Smooth muscle cell (in vitro differentiated cells): ENCODE results near the gene IGF1. TPM values are rescaled to one million over a fixed set of nuclear protein-coding genes. Genes with fewer than 3 reads are reported as not detected.

Source experiments
- DNase-seq: peaks from one replicate; lab custom pipeline; 2025; ENCODE audit not compliant: unreplicated experiment; lab: John Stamatoyannopoulos, UW
- H2AFZ ChIP-seq: fragments of 200-600 bp; sonication (generic); 2 replicates; pipeline ENCODE4 v1.6.0; 2016; ENCODE audit warnings: antibody characterized with exemption, low read depth, mild to moderate bottlenecking
- H3F3A ChIP-seq: fragments of 200-600 bp; sonication (generic); 2 replicates; pipeline ENCODE4 v1.6.0; 2017; ENCODE audit warnings: antibody characterized with exemption, low read depth
- H3K27ac ChIP-seq: fragments of 200-600 bp; sonication (generic); 2 replicates; pipeline ENCODE4 v1.5.1; 2016; ENCODE audit warnings: low read depth, mild to moderate bottlenecking
- H3K27me3 ChIP-seq: fragments of 200-600 bp; sonication (generic); 2 replicates; pipeline ENCODE4 v1.6.1; 2016; ENCODE audit warnings: low read depth, mild to moderate bottlenecking
- H3K36me3 ChIP-seq: fragments of 200-600 bp; sonication (generic); 2 replicates; pipeline ENCODE4 v1.5.1; 2016; ENCODE audit warnings: low read depth
- H3K4me1 ChIP-seq: fragments of 200-600 bp; sonication (generic); 2 replicates; pipeline ENCODE4 v1.5.1; 2016; ENCODE audit warnings: low read depth
- H3K4me2 ChIP-seq: fragments of 200-600 bp; sonication (generic); 2 replicates; pipeline ENCODE4 v1.6.0; 2016; ENCODE audit warnings: mild to moderate bottlenecking
- H3K4me3 ChIP-seq: fragments of 200-600 bp; sonication (generic); 2 replicates; pipeline ENCODE4 v1.5.1; 2016; ENCODE audit warnings: mild to moderate bottlenecking
- H3K79me2 ChIP-seq: fragments of 200-600 bp; sonication (generic); 2 replicates; pipeline ENCODE4 v1.6.0; 2016; ENCODE audit warnings: low read depth, mild to moderate bottlenecking
- H3K9ac ChIP-seq: fragments of 200-600 bp; sonication (generic); 2 replicates; pipeline ENCODE4 v1.6.0; 2016; ENCODE audit warnings: low read depth
- H3K9me3 ChIP-seq: fragments of 200-600 bp; sonication (generic); replicated peaks from 2 replicates; pipeline ENCODE4 v1.5.1; 2016; ENCODE audit warnings: low read depth
- H4K20me1 ChIP-seq: fragments of 200-600 bp; sonication (generic); 2 replicates; pipeline ENCODE4 v1.6.0; 2016; ENCODE audit warnings: low read depth
- CTCF ChIP-seq: fragments of 200-600 bp; sonication (generic); IDR thresholded peaks from 2 replicates; pipeline ENCODE4 v1.5.1; 2017; ENCODE audit warnings: borderline replicate concordance, mild to moderate bottlenecking, antibody characterized with exemption; ENCODE audit not compliant: insufficient read depth, poor library complexity, severe bottlenecking
- WGBS: methylation state at CpG from one replicate; pipeline ENCODE4 v1.1.7; 2016; ENCODE audit warnings: low lambda C conversion rate; 5-methylcytosine and 5-hydroxymethylcytosine counted together
- polyA plus RNA-seq: library from polyadenylated mRNA; unstranded; fragments of >200 nt; fragmentation: Nextera tagmentation; extraction: Ambion mirVana; gene quantifications from 2 replicates; pipeline ENCODE4 v1.2.1, GENCODE V29; 2016
- total RNA-seq: library from RNA; depleted of rRNA; stranded (reverse); fragments of >200 nt; gene quantifications from 2 replicates; pipeline ENCODE4 v1.2.3, GENCODE V29; 2014

IGF1 gene
- total and polyA plus RNA-seq, 2 experiments from 2014 or later: 1.3 to 8.9 TPM

- Histone ChIP-seq H4K20me1 (no peaks in the 10 kb centered on the region), H3K4me2 (peak overlapping the region; percentile 48), H2AFZ (no peak overlapping the region), H3K27ac (peak overlapping the region; percentile 17), H3K27me3 (no peaks in the 10 kb centered on the region), H3K9ac (no peak overlapping the region), H3K79me2 (no peaks in the 10 kb centered on the region), H3F3A (no peaks in the 10 kb centered on the region), H3K4me1 (peaks cover 14% of the 10 kb centered on the region), H3K36me3 (no peaks in the 10 kb centered on the region), H3K9me3 (no peaks in the 10 kb centered on the region), H3K4me3 (peak overlapping the region; percentile 29)
- no peak for DNase-seq
- 42% methylated on average over 4 of the region's 4 CpGs for WGBS
- no peak for TF ChIP-seq CTCF
These were observed 1.8 kb downstream of the IGF1 start for GRCh38 chr12:102478405-102479098.

- Histone ChIP-seq H3K9ac (no peak overlapping the region), H3K27ac (no peak overlapping the region), H3K9me3 (no peaks in the 10 kb centered on the region), H3K4me3 (no peak overlapping the region), H3K4me2 (no peak overlapping the region), H3K36me3 (no peaks in the 10 kb centered on the region), H3K79me2 (no peaks in the 10 kb centered on the region), H3K4me1 (peaks cover 14% of the 10 kb centered on the region), H3K27me3 (no peaks in the 10 kb centered on the region), H2AFZ (no peak overlapping the region), H4K20me1 (no peaks in the 10 kb centered on the region), H3F3A (no peaks in the 10 kb centered on the region)
- DNase-seq: no peak
- no peak for TF ChIP-seq CTCF
- 87% methylated on average over 9 of the region's 9 CpGs for WGBS
These were observed 5.0 kb downstream of the IGF1 start for GRCh38 chr12:102475355-102475754.

- no peaks in the 10 kb centered on the region for H3F3A ChIP-seq
- no peak overlapping the region for H3K4me3 ChIP-seq
- no peaks in the 10 kb centered on the region for H3K36me3 ChIP-seq
- no peak overlapping the region for H3K9ac ChIP-seq
- DNase-seq: no peak
- H3K79me2 ChIP-seq: no peaks in the 10 kb centered on the region
- peak overlapping the region; percentile 19 for H3K4me2 ChIP-seq
- H3K9me3 ChIP-seq: no peaks in the 10 kb centered on the region
- 52% methylated on average over 3 of the region's 3 CpGs for WGBS
- H3K4me1 ChIP-seq: peaks cover 14% of the 10 kb centered on the region
- no peaks in the 10 kb centered on the region for H3K27me3 ChIP-seq
- no peak for TF ChIP-seq CTCF
- no peak overlapping the region for H2AFZ ChIP-seq
- H3K27ac ChIP-seq: peak overlapping the region; percentile 15
- no peaks in the 10 kb centered on the region for H4K20me1 ChIP-seq
These were observed 5.8 kb downstream of the IGF1 start for GRCh38 chr12:102474438-102475064.
